ENCODE results near the gene IFNL3. TPM values are rescaled to one million over a fixed set of nuclear protein-coding genes. Genes with fewer than 3 reads are reported as not detected.
A peak's percentile ranks its signal among the peaks of the same experiment; 100 is the strongest.

The IFNL3 gene
- total and polyA plus RNA-seq, 9 of the 15 experiments (the other 6 are each of a cell fraction or from before 2014, with no cell fraction given) = not detected

- 0 out of 4 replicates have a peak, but pooled peaks of 1 of the 2 experiments have one; percentile 25 for TF ChIP-seq KDM1A (IDR thresholded peaks at IDR 0.05)
Measured at GRCh38 chr19:39238944-39239343, 5.9 kb downstream of the IFNL3 start (continued).

GRCh38 chr19:39238209-39238608 lies 6.6 kb downstream of the IFNL3 start:
- no peak for ATAC-seq
- no peak for DNase-seq (ENCODE audit: extremely low read depth in 1 of 4, low spot score in 3 of 4)
- H3K27ac ChIP-seq (ENCODE audit: extremely low read depth, low read depth, low read length) = no peak overlapping the region
- peak overlapping the region in 1 of 2 experiments; percentile 78; a peak in 2 of 4 replicates for H3K9ac ChIP-seq (ENCODE audit: insufficient read depth in 1 of 2, low read depth in 2 of 2, low read length in 2 of 2)
- H4K20me1 ChIP-seq (replicated peaks; ENCODE audit: control insufficient read depth, insufficient read depth, low read length) = no peaks in the 10 kb centered on the region
- H3K27me3 ChIP-seq (ENCODE audit: control insufficient read depth in 2 of 2, insufficient read depth in 2 of 2, low read length in 2 of 2) = no peaks in the 10 kb centered on the region; a peak in 1 of 5 replicates
- TF ChIP-seq NR0B1 (IDR thresholded peaks at IDR 0.05; ENCODE audit: partially characterized antibody) (no peak), ZNF121 (CRISPR knock-in tag; conservative IDR thresholded peaks at IDR 0.05) (peak; percentile 83), ZNF717 (CRISPR knock-in tag; IDR thresholded peaks at IDR 0.05) (no peak), SNRNP70 (optimal IDR thresholded peaks at IDR 0.05; ENCODE audit: low read depth, low read length) (no peak), E2F5 (CRISPR knock-in tag; IDR thresholded peaks at IDR 0.05) (no peak), GATAD2B (IDR thresholded peaks at IDR 0.05; ENCODE audit: borderline replicate concordance) (no peak)
- peak overlapping the region; percentile 86; the same call in 1 of the 2 replicates for H2AFZ ChIP-seq (ENCODE audit: low read depth, low read length)
- intact Hi-C loops (cut with micrococcal nuclease) (no loop called here), in situ Hi-C loops (cut with MboI) (no loop called here)
- H3K79me2 ChIP-seq (ENCODE audit: control insufficient read depth, insufficient read depth, low read length) = no peaks in the 10 kb centered on the region
- H3K4me1 ChIP-seq (replicated peaks in 1 of 2; ENCODE audit: control insufficient read depth in 2 of 2, insufficient read depth in 2 of 2, low read length in 2 of 2) = peaks cover 0 to 8% of the 10 kb centered on the region in 2 experiments; a peak in 3 of 5 replicates
- no peaks in the 10 kb centered on the region for H3K36me3 ChIP-seq (ENCODE audit: control insufficient read depth, insufficient read depth, low read length)
- H3K9me1 ChIP-seq (ENCODE audit: control insufficient read depth, insufficient read depth, low read length) = no peaks in the 10 kb centered on the region
- BruUV-seq (replicated peaks) = no TSS peak
- no peaks in the 10 kb centered on the region for H3K9me3 ChIP-seq (replicated peaks; ENCODE audit: control insufficient read depth, insufficient read depth, low read depth, low read length)
- H3K4me2 ChIP-seq (ENCODE audit: insufficient read depth, low read length) = no peak overlapping the region
- 45% methylated on average over 4 of the region's 6 CpGs for WGBS (ENCODE audit: insufficient coverage, low coverage, missing lambda C conversion rate)
- ChIA-PET CTCF (ENCODE audit: low intra/inter-chr PET ratio) (no interaction called here), POLR2A (interaction anchor here (0.7 to 0.9 kb wide), 2 partner anchors 20 to 70 kb away, joined by 3 read pairs; no protein-coding TSS in a partner anchor)
- H3K4me3 ChIP-seq = no peak overlapping the region
- peak; percentile 54 for FAIRE-seq
